Measurements from ENCODE around the gene TMEM222.

TMEM222 gene

GRCh38 chr1:27342778-27343638 is 21.0 kb downstream of the TMEM222 start:
- no peak for DNase-seq

DNA sequence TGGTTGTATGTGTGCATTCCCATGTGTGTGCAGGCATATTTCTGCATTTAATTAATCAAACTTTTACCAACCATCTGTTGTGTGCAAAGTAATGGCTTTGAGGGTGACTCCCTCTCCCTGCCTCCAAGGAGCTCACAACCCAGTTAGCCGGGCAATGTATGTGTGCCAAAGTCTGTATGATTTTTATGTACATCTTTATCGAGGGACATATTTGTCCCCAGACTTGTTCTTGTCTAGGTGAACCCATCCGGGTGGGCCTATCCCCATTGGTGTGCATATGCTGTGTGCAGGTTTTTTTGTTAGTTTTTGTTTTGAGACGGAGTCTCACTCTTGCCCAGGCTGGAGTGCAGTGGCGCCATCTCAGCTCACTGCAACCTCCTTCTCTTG is 21.7 kb downstream of the TMEM222 start:
- no peak for DNase-seq

- DNase-seq, result no peak
These were observed 23.3 kb downstream of the TMEM222 start for GRCh38 chr1:27345272-27345671.

GRCh38 chr1:27346357-27346756 is 24.4 kb downstream of the TMEM222 start:
- no peak for DNase-seq

GRCh38 chr1:27346991-27347624 is 25.1 kb downstream of the TMEM222 start:
- no peak for DNase-seq

GRCh38 chr1:27348861-27349783 is 27.2 kb downstream of the TMEM222 start:
- peak; percentile 87 for DNase-seq

DNA sequence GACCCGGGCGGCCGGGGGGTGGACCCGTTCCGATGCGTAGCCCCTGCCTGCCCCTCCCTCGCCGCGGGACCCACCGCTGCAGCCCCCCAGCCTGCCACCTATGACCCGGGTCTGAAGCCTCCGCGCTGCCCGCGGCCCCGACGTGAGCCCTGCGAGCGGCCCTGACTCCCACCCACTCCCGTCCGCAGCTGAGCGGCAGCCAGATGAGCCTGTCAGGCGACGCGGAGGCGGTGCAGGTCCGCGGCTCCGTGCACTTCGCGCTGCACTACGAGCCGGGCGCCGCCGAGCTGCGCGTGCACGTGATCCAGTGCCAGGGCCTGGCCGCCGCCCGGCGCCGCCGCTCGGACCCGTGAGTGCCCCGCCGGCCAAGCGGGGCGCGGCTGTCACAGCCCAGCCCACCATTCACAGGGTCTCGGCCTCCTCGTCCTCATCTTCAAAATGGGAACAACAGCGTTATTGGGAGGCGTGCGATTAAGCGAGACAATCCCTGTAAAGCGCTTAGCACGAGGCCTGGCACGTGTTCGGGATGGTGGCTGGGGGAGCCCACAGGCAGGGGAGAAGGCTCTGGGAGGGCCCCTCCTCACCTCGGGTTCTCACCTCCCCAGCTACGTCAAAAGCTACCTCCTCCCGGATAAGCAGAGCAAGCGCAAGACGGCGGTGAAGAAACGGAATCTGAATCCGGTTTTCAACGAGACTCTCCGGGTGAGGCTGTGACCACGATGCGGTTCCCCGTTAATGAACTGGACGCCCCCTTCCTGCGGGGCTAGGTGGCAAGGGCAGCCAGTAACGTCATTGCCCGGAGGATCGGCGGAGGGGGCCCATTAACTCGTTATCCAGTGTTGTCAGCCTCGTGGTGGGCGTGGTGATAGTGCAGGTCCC is 28.1 kb downstream of the TMEM222 start:
- DNase-seq, result peak; percentile 93

GRCh38 chr1:27350663-27351540 is 28.9 kb downstream of the TMEM222 start:
- peak; percentile 90 for DNase-seq

DNA sequence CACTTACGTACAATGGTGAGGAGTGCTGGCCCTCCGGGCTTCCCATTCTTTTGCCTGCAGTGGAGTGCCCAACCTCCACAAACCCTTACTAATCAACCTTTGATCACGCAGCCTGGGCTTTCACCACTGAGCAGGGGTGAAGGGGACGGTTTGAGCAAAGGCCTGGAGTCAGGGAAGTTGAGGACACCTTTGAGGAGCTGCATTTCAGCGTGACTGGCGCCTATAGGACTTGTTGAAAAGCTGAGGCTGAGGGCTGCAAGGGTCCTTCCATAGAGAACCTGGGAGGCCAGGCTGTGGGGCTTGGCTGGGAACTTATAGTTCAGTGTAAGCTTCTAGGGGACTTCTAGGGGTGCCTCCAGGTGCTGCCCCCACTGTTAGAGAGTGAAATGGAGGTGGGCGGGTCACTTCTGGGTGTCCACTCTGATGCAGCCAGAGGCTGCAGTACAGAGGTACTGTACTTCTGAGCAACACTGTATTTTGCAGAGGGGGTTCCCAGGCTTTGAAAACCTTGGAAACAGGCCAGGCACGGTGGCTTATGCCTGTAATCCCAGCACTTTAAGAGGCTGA is 29.7 kb downstream of the TMEM222 start:
- peak; percentile 77 for DNase-seq

- DNase-seq, result no peak
These were observed 31.2 kb downstream of the TMEM222 start for GRCh38 chr1:27353166-27353565.

GRCh38 chr1:27353629-27354028 is 31.7 kb downstream of the TMEM222 start:
- DNase-seq, result no peak

GRCh38 chr1:27355683-27356082 is 33.7 kb downstream of the TMEM222 start:
- no peak for DNase-seq

- no peak for DNase-seq
These were observed 34.3 kb downstream of the TMEM222 start for GRCh38 chr1:27356277-27356618.

GRCh38 chr1:27356619-27357280 is 34.8 kb downstream of the TMEM222 start:
- DNase-seq, result peak; percentile 38

- peak; percentile 83 for DNase-seq
These were observed 35.5 kb downstream of the TMEM222 start for GRCh38 chr1:27357281-27358037.

- no peak for DNase-seq
These were observed 36.3 kb downstream of the TMEM222 start for GRCh38 chr1:27358038-27358927.

DNA sequence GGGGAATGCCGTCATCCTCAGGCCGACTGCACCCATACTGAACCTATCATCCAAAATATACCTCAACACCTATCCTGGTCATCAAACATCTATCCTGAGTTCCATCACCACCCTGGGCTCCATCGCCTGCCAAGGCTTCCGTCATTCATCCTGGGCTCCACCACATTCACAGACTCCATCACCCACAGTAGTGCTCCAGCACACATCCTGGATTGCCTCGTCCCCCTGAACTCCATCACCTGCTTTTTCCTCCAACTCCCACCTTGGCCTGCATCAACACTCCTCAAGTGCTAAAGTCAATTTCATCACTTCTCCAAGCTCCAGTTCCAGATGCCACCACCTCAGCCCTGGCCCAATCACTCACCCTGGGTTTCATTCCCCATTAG is 37.0 kb downstream of the TMEM222 start:
- no peak for DNase-seq

- no peak for DNase-seq
These were observed 37.8 kb downstream of the TMEM222 start for GRCh38 chr1:27359822-27360158.
